ENCODE measurements around the gene ADGRF5.

DNA sequence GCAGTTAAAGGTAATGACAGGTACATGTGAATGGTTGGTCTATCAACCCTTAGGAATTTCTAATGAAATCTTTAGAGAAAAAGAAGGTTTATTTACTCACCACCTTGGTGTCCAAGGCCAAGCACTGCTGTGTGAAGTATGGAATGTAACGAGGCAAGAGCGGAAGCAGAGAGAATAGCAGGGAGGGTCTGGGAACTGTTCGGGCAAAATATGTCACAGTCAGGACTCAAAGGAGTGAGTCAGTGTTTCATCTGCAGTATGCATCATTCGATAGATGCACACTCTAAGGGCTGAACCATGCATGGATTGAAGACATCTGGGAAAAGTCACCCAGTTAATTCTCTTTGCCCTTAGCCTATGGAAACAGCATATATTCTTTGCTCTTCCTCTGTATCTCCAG is 33.2 kb downstream of the ADGRF5 start:
- no peak for TF ChIP-seq POLR2A (IDR thresholded peaks at IDR 0.05)
- TF ChIP-seq, protein P1, sequence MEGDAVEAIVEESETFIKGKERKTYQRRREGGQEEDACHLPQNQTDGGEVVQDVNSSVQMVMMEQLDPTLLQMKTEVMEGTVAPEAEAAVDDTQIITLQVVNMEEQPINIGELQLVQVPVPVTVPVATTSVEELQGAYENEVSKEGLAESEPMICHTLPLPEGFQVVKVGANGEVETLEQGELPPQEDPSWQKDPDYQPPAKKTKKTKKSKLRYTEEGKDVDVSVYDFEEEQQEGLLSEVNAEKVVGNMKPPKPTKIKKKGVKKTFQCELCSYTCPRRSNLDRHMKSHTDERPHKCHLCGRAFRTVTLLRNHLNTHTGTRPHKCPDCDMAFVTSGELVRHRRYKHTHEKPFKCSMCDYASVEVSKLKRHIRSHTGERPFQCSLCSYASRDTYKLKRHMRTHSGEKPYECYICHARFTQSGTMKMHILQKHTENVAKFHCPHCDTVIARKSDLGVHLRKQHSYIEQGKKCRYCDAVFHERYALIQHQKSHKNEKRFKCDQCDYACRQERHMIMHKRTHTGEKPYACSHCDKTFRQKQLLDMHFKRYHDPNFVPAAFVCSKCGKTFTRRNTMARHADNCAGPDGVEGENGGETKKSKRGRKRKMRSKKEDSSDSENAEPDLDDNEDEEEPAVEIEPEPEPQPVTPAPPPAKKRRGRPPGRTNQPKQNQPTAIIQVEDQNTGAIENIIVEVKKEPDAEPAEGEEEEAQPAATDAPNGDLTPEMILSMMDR (IDR thresholded peaks at IDR 0.05), result no peak
